H7 (cell line): Measurements from ENCODE around the gene PDE1A. TPM values are rescaled to one million over a fixed set of nuclear protein-coding genes. Genes with fewer than 3 reads are reported as not detected.

ENCODE experiments used
- DNase-seq: peaks from one replicate; pipeline ENCODE4 v3.0.0; 2012
- H3K27me3 ChIP-seq: 2 replicates; pipeline ENCODE4 v1.6.0; 2011; ENCODE audit warnings: mild to moderate bottlenecking, low read length; ENCODE audit not compliant: control insufficient read depth, insufficient read depth
- H3K36me3 ChIP-seq: replicated peaks from 2 replicates; pipeline ENCODE4 v1.5.1; 2011; ENCODE audit warnings: low read length; ENCODE audit not compliant: control insufficient read depth, insufficient read depth
- H3K4me3 ChIP-seq: 2 replicates; pipeline ENCODE4 v1.5.1; 2011; ENCODE audit warnings: low read depth, mild to moderate bottlenecking, control low read depth, low read length, moderate library complexity; ENCODE audit not compliant: insufficient read depth
- total RNA-seq: library from RNA; depleted of rRNA; stranded (reverse); fragments of >200 nt; shearing (Covaris generic); gene quantifications from 2 replicates; pipeline ENCODE4 v1.2.3, GENCODE V29; 2014

Gene PDE1A
- total RNA-seq, 1 experiment from 2014 or later = 0.10 TPM

DNA sequence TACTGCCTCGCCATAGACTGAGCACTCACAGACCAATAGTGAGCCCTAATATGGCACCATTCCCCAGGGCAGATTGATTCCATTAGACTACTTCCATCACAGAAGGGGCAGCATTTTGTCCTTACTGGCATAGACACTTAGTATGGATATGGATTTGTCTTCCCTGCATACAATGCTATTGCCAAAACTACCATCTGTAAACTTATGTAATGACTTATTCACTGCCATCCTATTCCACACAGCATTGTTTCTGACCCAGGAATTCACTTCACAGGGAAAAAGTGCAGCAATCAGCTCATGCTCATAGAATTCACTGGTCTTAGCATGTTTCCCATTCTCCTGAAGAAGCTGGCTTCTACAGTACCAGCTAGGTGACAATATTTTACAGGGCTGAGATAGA is 262.1 kb downstream of the PDE1A start:
- H3K27me3 ChIP-seq = no peaks in the 10 kb centered on the region
- H3K36me3 ChIP-seq = no peaks in the 10 kb centered on the region
- no peak for DNase-seq
- H3K4me3 ChIP-seq = no peak overlapping the region

DNA sequence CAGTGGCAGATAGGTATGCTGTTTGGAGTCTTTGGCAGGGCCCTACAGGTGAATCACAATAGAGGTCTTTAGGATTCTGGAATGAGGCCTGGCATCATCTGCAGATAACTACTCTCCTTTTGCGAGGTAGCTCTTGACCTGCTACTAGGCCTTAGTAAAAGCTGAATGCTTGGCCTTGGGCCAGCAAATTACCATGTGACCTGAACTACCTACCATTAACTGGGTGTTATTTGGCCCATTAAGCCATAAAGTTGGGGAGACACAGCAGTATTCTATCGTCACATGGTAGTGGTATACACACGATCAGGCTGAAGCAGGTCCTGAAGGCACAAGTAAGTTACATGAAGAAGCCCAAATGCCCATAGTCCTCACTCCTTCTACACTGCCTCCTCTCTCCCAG is 263.0 kb downstream of the PDE1A start:
- DNase-seq = no peak
- no peaks in the 10 kb centered on the region for H3K27me3 ChIP-seq
- H3K36me3 ChIP-seq = no peaks in the 10 kb centered on the region

GRCh38 chr2:182148344-182148743 is 278.5 kb downstream of the PDE1A start:
- Histone ChIP-seq H3K4me3 (no peak overlapping the region), H3K27me3 (no peaks in the 10 kb centered on the region), H3K36me3 (no peaks in the 10 kb centered on the region)
- no peak for DNase-seq

More for the DNA sequence above, 263.0 kb downstream of the PDE1A start:
- H3K4me3 ChIP-seq = no peak overlapping the region

- DNase-seq = no peak
- Histone ChIP-seq H3K36me3 (no peaks in the 10 kb centered on the region), H3K4me3 (no peak overlapping the region), H3K27me3 (no peaks in the 10 kb centered on the region)
Observed at GRCh38 chr2:182144776-182145165, 282.1 kb downstream of the PDE1A start.

DNA sequence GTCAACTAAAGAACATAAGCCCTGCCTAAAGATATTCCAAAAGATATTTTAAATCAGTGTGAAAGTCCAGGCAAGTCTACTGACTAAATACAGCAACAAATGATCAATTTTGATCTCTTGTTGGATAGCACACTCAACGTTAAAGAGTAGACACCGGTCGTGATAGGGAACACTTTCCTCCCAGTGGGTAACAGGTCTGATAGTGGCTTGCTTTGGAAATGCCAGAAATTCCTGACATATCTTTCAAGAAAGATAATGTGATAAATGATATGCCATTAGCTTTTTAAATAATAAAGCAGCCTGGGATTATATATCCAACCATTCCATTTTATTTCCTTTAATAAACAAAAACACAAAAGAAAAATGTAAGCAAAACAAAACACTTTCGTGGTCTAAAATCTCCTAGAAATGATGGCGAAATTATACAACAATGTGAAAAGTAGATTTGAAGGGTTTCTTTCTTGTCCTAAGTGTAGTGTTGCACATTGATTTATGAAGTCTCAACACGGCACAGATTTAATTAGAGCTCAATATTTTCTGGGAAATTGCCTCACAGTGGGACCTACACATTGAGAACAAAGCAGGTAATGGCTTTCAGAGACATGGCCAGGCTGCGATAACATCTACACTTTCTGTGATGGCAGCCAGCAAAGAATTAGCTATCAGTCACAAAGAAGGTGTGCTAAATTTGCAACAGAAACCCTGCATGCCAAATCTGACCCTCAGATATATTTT is 282.6 kb downstream of the PDE1A start:
- Histone ChIP-seq H3K36me3 (no peaks in the 10 kb centered on the region), H3K4me3 (no peak overlapping the region), H3K27me3 (no peaks in the 10 kb centered on the region)
- no peak for DNase-seq

GRCh38 chr2:182142062-182142461 is 284.8 kb downstream of the PDE1A start:
- Histone ChIP-seq H3K36me3 (no peaks in the 10 kb centered on the region), H3K27me3 (no peaks in the 10 kb centered on the region), H3K4me3 (no peak overlapping the region)
- DNase-seq = no peak

DNA sequence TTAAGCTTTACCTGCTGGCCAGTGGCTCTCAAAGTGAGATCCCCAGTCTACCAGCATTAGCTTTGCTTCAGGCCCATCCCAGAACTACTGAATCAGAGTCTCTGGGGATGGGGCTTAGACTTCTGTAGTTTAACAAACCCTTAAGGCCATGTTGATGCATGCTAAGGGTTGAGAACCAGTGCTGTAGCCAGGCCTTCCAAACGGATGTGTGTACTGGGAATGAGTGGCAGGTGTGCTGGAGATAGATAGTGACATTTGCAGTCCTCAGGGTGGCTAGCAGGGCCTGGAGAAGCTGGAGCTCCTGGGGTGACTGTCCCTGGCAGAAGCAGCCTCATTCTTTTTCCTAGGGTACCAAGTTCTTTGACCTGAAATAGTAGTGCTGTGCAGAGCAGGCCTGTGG is 292.6 kb downstream of the PDE1A start:
- H3K27me3 ChIP-seq = no peaks in the 10 kb centered on the region
- no peak for DNase-seq
- H3K4me3 ChIP-seq = no peak overlapping the region
- no peaks in the 10 kb centered on the region for H3K36me3 ChIP-seq

DNA sequence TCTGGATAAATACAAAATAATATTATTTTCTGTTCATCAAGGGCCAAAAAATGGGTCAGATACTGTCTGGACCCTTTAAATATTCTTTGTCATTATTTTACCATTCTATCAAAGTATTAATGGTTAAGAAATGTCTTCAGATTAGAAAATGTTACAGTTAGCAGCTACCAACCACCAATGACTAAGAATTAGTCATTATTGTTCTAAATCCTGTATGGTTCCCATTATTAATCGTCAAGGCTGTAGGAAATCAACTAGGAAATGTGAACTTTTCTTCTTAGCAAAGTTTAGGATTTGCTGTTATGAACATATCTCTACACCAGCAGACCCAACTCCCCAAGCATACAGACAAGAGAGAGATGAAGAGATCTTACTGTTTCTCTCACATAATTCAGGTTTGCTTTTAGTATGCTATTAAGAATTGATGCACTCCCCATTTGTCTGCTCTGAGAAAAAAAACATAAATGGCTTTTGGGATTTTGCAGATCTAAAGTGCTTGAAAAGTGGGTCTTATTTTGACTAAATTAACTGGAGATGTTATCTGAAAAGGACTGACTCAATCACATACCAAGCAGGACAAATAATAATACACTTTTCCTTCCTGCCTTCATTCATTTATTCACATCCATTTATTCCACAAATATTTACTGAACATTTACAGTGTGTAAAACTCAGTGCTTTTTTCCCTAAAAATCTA is 293.5 kb downstream of the PDE1A start:
- DNase-seq = no peak

GRCh38 chr2:182132605-182133004 is 294.2 kb downstream of the PDE1A start:
- Histone ChIP-seq H3K4me3 (no peak overlapping the region), H3K27me3 (no peaks in the 10 kb centered on the region), H3K36me3 (no peaks in the 10 kb centered on the region)
- DNase-seq = no peak

More for the DNA sequence above, 293.5 kb downstream of the PDE1A start:
- H3K27me3 ChIP-seq = no peaks in the 10 kb centered on the region
- H3K4me3 ChIP-seq = no peak overlapping the region
- H3K36me3 ChIP-seq = no peaks in the 10 kb centered on the region

DNA sequence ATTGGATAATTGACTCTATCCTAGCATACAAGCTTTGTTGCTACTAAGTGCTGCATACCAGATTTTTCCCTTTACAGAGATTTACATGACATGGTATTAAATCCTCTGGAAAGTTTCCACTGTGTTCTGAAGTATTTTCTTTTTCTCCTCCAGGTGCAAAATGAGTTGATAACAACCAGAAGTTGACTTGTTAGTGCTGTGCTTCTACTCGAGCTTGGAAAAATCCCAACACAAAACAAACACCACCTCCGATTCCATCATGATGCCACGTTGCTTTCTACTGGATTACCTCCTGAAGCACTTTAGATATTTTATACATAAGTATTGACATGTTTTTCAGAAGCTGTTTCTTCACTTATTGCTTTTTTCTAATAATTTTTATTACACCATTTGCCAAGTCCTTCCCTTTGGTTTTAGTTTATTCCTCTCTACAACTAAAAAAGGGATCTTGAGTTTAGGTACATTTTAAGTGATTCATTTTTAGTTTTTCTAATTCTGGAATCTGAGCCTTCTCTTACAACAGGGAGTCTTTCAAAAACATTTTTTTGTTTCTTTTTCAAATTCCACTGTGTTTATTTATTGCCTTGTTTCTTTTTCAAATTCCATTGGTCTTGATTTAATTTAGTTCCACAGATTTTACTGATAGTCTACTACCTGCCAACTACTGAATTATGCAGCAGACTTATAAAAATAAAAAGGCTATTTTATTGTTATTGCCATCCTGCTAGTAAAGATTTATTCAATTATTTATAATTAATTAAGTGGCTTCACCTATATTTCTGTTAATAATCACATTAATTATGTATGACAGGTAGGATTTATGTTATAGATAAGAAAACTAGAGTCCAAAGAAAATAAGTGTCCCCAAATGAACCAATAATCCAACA is 297.8 kb downstream of the PDE1A start:
- H3K36me3 ChIP-seq = no peaks in the 10 kb centered on the region

GRCh38 chr2:182117196-182117595 is 309.6 kb downstream of the PDE1A start:
- no peak for DNase-seq
- H3K27me3 ChIP-seq = no peaks in the 10 kb centered on the region
- no peaks in the 10 kb centered on the region for H3K36me3 ChIP-seq
- H3K4me3 ChIP-seq = no peak overlapping the region

More for the DNA sequence above, 297.8 kb downstream of the PDE1A start:
- no peak overlapping the region for H3K4me3 ChIP-seq
- no peaks in the 10 kb centered on the region for H3K27me3 ChIP-seq
- DNase-seq = no peak

DNA sequence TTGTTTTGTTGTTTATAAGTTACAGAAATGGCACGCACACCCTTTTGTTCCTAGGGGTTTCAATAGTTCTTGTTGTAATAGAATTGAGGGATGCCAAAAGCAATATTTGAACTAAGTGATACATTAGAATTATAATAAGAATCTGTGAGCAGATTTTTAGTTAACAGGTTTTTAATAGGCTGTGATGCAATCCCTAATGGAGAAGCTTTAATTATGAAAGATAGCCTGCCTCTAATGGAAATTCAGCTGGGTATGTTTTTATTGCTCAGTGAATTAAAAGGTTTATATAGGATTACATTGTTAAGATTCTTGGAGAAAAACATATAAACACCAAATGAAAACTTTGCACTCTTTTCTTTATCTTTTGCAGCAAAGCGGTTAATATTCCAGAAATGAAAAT is 310.1 kb downstream of the PDE1A start:
- no peak for DNase-seq
- Histone ChIP-seq H3K36me3 (no peaks in the 10 kb centered on the region), H3K27me3 (no peaks in the 10 kb centered on the region), H3K4me3 (no peak overlapping the region)

- no peak for DNase-seq
- H3K36me3 ChIP-seq = no peaks in the 10 kb centered on the region
- no peaks in the 10 kb centered on the region for H3K27me3 ChIP-seq
Observed at GRCh38 chr2:182115258-182115657, 311.6 kb downstream of the PDE1A start.

GRCh38 chr2:182113334-182113733 is 313.5 kb downstream of the PDE1A start:
- Histone ChIP-seq H3K27me3 (no peaks in the 10 kb centered on the region), H3K36me3 (no peaks in the 10 kb centered on the region), H3K4me3 (no peak overlapping the region)
- no peak for DNase-seq

More at GRCh38 chr2:182115258-182115657, 311.6 kb downstream of the PDE1A start:
- H3K4me3 ChIP-seq = no peak overlapping the region
